Measurements from ENCODE around the gene BCAS1. TPM values are rescaled to one million over a fixed set of nuclear protein-coding genes. Genes with fewer than 3 reads are reported as not detected.

BCAS1 gene
- total and polyA plus RNA-seq, 10 of the 15 experiments (the other 5 are each of a cell fraction or from before 2014, with no cell fraction given): 0.21 to 1.4 (median 0.55) TPM

DNA sequence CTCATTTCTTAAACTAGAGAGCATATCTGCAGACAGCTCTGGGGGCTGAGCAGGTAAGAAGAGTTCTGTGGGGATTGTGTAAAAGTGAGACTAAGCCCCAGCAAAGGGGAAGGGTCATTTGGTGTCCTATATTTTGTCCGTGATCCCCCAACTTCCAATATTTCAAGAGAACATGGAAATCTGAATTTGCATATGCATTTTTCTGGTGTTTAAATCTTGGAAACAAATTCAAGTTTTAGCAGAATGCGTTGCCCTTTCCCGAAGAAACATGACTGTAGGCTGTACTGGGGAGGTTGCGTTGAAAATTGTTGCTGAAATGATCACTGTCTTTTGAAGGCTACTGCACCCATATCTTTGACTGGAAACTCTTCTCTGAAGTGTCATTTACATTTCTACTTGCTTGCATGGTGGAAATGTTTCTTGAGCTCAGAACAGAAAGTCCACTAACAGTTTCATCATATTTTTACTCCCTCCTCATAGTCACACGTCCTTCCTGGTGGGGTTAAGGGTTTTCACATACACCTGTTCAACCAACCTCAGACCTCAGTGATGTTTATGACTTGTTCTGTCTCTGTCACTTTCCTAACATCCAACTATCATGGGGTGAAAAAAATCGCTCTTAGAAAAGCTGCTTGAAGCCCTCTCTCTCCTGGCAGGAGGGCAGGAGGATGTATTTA is 140.3 kb downstream of the BCAS1 start (continued):
- TF ChIP-seq TBL1XR1 (IDR thresholded peaks at IDR 0.05; ENCODE audit: low read depth, low read length) (peak; percentile 73; the same call in 1 of the 2 replicates), ZBTB11 (CRISPR knock-in tag; IDR thresholded peaks at IDR 0.05) (no peak), GABPA (IDR thresholded peaks at IDR 0.05; ENCODE audit: low read depth) (peak; percentile 17; the same call in 1 of the 2 replicates), CREM (IDR thresholded peaks at IDR 0.05; ENCODE audit: low read depth) (peak; percentile 76), REST (IDR thresholded peaks at IDR 0.05; ENCODE audit: low read depth, low read length) (no peak), RB1 (IDR thresholded peaks at IDR 0.05; ENCODE audit: borderline replicate concordance) (no peak), BACH1 (IDR thresholded peaks at IDR 0.05; ENCODE audit: borderline replicate concordance) (no peak), NR2F1 (conservative IDR thresholded peaks at IDR 0.05) (no peak; the same call in 1 of the 2 replicates), TCF7 (IDR thresholded peaks at IDR 0.05; ENCODE audit: borderline replicate concordance) (no peak), EGR1 (IDR thresholded peaks at IDR 0.05; ENCODE audit: borderline replicate concordance in 1 of 2, low read depth in 2 of 2, low read length in 2 of 2) (no peak), SMARCA5 (IDR thresholded peaks at IDR 0.05) (peak; percentile 60; the same call in 1 of the 2 replicates), ATF2 (IDR thresholded peaks at IDR 0.05; ENCODE audit: low read length) (peak; percentile 68), TAF1 (IDR thresholded peaks at IDR 0.05; ENCODE audit: borderline replicate concordance, low read depth, low read length) (no peak), HDAC2 (IDR thresholded peaks at IDR 0.05) (no peak), USF1 (IDR thresholded peaks at IDR 0.05; ENCODE audit: borderline replicate concordance, extremely low read length, insufficient read depth, low read depth, low read length) (no peak), SIN3A (IDR thresholded peaks at IDR 0.05; ENCODE audit: low read depth, low read length) (no peak), SPI1 (IDR thresholded peaks at IDR 0.05; ENCODE audit: borderline replicate concordance, insufficient read depth, low read depth, low read length) (0 out of 2 replicates have a peak, but pooled peaks have one; percentile 22)
- TF ChIP-seq, protein P1, sequence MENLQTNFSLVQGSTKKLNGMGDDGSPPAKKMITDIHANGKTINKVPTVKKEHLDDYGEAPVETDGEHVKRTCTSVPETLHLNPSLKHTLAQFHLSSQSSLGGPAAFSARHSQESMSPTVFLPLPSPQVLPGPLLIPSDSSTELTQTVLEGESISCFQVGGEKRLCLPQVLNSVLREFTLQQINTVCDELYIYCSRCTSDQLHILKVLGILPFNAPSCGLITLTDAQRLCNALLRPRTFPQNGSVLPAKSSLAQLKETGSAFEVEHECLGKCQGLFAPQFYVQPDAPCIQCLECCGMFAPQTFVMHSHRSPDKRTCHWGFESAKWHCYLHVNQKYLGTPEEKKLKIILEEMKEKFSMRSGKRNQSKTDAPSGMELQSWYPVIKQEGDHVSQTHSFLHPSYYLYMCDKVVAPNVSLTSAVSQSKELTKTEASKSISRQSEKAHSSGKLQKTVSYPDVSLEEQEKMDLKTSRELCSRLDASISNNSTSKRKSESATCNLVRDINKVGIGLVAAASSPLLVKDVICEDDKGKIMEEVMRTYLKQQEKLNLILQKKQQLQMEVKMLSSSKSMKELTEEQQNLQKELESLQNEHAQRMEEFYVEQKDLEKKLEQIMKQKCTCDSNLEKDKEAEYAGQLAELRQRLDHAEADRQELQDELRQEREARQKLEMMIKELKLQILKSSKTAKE (IDR thresholded peaks at IDR 0.05; ENCODE audit: low read depth, poor library complexity, severe bottlenecking): peak; percentile 54
